GM10248 (cell line): ENCODE measurements around the gene PROCR.
A peak's percentile ranks its signal among the peaks of the same experiment; 100 is the strongest.

Experiments
- CTCF ChIA-PET: fragments of 300-600 bp; sonication (Branson Sonifier 250); formaldehyde crosslinking; extraction: SDS; loops from one replicate; lab custom pipeline; 2021; ENCODE audit warnings: antibody characterized with exemption; lab: Yijun Ruan, JAX
- POLR2A ChIA-PET: fragments of 350-650 bp; sonication (Branson Sonifier 250); formaldehyde crosslinking; extraction: SDS; loops from one replicate; lab custom pipeline; 2020; ENCODE audit warnings: antibody characterized with exemption; lab: Yijun Ruan, JAX
- DNase-seq: peaks from one replicate; pipeline ENCODE4 v3.0.0; 2012; ENCODE audit errors: extremely low spot score
- TF ChIP-seq, protein P1 (sequence below): IDR thresholded peaks from 2 replicates; pipeline ENCODE4 v1.5.1; 2012; ENCODE audit warnings: mild to moderate bottlenecking, low read depth; ENCODE audit errors: extremely low read depth, missing control alignments, control extremely low read depth

The PROCR gene

GRCh38 chr20:35133735-35134134 lies 38.1 kb upstream of the PROCR start:
- TF ChIP-seq, protein P1, sequence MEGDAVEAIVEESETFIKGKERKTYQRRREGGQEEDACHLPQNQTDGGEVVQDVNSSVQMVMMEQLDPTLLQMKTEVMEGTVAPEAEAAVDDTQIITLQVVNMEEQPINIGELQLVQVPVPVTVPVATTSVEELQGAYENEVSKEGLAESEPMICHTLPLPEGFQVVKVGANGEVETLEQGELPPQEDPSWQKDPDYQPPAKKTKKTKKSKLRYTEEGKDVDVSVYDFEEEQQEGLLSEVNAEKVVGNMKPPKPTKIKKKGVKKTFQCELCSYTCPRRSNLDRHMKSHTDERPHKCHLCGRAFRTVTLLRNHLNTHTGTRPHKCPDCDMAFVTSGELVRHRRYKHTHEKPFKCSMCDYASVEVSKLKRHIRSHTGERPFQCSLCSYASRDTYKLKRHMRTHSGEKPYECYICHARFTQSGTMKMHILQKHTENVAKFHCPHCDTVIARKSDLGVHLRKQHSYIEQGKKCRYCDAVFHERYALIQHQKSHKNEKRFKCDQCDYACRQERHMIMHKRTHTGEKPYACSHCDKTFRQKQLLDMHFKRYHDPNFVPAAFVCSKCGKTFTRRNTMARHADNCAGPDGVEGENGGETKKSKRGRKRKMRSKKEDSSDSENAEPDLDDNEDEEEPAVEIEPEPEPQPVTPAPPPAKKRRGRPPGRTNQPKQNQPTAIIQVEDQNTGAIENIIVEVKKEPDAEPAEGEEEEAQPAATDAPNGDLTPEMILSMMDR, result no peak
- POLR2A ChIA-PET, result no interaction called here
- no peak for DNase-seq
- CTCF ChIA-PET, result interaction anchor here (1.1 to 1.7 kb wide), 3 partner anchors 9 to 259 kb away, joined by 3 to 5 read pairs (median 3); no protein-coding TSS in a partner anchor

- CTCF ChIA-PET, result interaction anchor here (1.7 kb wide), 1 partner anchor 8 kb away, joined by 5 read pairs; no protein-coding TSS in a partner anchor
- POLR2A ChIA-PET, result interaction anchor here (0.6 kb wide), 1 partner anchor 723 kb away, joined by 11 read pairs; no protein-coding TSS in a partner anchor
- TF ChIP-seq, protein P1, result no peak
- no peak for DNase-seq
Measured at GRCh38 chr20:35134472-35134871, 37.4 kb upstream of the PROCR start.

GRCh38 chr20:35134880-35135279 lies 37.0 kb upstream of the PROCR start:
- POLR2A ChIA-PET, result interaction anchor here (0.6 kb wide), 1 partner anchor 723 kb away, joined by 11 read pairs; no protein-coding TSS in a partner anchor
- TF ChIP-seq, protein P1, result no peak
- CTCF ChIA-PET, result no interaction called here
- no peak for DNase-seq

DNA sequence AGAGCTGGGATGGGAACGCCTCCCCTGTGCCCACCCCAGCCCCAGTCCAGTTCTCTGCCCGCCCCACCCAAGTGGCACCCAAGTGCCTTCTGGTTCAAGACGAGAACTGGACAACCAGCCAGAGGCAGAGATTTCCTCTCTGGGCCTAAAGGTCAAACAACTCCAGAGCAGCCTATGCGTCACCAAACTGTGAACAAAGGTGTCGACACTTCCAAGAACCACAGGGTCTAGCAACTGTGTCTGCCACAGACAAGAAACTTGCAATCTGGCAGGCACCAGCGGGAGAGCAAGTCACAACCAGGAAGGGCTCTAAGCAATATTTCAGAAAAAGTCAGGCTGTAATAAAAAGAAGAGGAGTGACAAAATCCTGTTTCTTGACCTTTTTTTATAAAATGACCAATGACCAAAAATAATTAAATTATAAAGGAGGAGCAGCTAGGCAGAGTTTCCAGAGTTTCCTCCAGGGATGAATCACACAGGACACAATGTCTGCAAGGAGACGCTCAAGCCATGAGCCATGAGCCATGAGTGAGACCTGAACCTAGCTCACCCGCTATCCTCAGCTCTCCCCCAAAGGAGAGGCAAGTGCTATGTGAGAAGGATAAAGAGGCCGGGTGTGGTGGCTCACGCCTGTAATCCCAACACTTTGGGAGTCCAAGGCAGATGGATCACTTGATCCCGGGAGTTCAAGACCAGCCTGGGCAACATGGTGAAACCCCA lies 35.8 kb upstream of the PROCR start:
- no peak for DNase-seq
- POLR2A ChIA-PET, result interaction anchor here (0.6 kb wide), 1 partner anchor 147 kb away, joined by 6 read pairs; no protein-coding TSS in a partner anchor
- CTCF ChIA-PET, result interaction anchor here (1.4 to 1.6 kb wide), 2 partner anchors 9 to 40 kb away, joined by 3 to 4 read pairs; no protein-coding TSS in a partner anchor
- TF ChIP-seq, protein P1, result no peak

GRCh38 chr20:35144694-35145093 lies 27.2 kb upstream of the PROCR start:
- peak; percentile 44 for DNase-seq
- CTCF ChIA-PET, result interaction anchor here (0.6 to 4.5 kb wide), 20 partner anchors 8 to 308 kb away, joined by 3 to 24 read pairs (median 4); partner anchors contain the start of gene EIF6
- TF ChIP-seq, protein P1, result no peak
- POLR2A ChIA-PET, result interaction anchor here (0.5 kb wide), 1 partner anchor 28 kb away, joined by 4 read pairs; no protein-coding TSS in a partner anchor

DNA sequence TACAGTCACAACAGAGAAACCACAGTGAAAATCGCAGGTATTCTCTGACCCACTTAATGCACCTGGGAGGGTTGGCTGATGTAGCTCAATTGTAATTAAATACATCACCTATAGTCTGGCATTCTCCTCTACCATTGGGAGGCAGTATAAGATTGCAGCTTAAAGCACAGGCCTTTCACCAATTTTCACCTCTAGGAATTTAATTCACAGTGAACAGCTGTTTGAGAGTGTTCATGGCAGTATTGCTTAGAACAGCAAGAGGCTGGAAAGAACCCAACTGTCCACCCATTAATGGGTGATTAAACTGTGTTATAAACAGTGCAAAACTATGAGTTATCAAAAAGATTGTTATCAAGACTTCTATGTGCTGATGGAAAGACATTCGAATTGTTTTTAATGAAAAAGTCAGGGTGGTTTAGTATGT lies 26.7 kb upstream of the PROCR start:
- peak; percentile 62 for DNase-seq
- TF ChIP-seq, protein P1, result peak; percentile 64
- POLR2A ChIA-PET, result interaction anchor here (0.5 kb wide), 1 partner anchor 29 kb away, joined by 4 read pairs; no protein-coding TSS in a partner anchor
- CTCF ChIA-PET, result interaction anchor here (0.6 to 4.5 kb wide), 20 partner anchors 9 to 308 kb away, joined by 3 to 24 read pairs (median 4); partner anchors contain the start of gene EIF6
